Kidney (tissue), 14 donors: Measurements from ENCODE around the gene RCBTB2. TPM values are rescaled to one million over a fixed set of nuclear protein-coding genes. Genes with fewer than 3 reads are reported as not detected.

ENCODE experiments used
- DNase-seq, 5 donors: peaks; one replicate each; pipeline ENCODE4 v3.0.0-alpha.2; 2013 to 2020
- FAIRE-seq: peaks from 2 replicates; lab custom pipeline; 2012; peaks lifted over from hg19 to GRCh38; lab: Jason Lieb, UNC
- H3K27ac ChIP-seq, 2 donors: one replicate each; pipeline ENCODE4 v1.7.0; 2013; ENCODE audit warnings: low read depth in 2 of 2, low read length in 2 of 2, inconsistent platforms in 1 of 2
- H3K27me3 ChIP-seq: one replicate; pipeline ENCODE4 v1.7.1; 2013; ENCODE audit warnings: low read length, inconsistent platforms; ENCODE audit not compliant: control insufficient read depth, insufficient read depth
- H3K36me3 ChIP-seq, 3 donors: one replicate each; pipeline versions ENCODE4 v1.7.0 to v1.7.1; 2013; ENCODE audit warnings: low read length in 3 of 3, control low read depth in 1 of 3, inconsistent platforms in 1 of 3; ENCODE audit not compliant: insufficient read depth in 3 of 3, control insufficient read depth in 2 of 3
- H3K4me1 ChIP-seq, 3 donors: one replicate each; pipeline versions ENCODE4 v1.7.0 to v1.7.1; 2013; ENCODE audit warnings: low read length in 3 of 3, inconsistent platforms in 1 of 3, low read depth in 1 of 3; ENCODE audit not compliant: control insufficient read depth in 2 of 3, insufficient read depth in 2 of 3
- H3K4me3 ChIP-seq, 3 donors: one replicate each; pipeline versions ENCODE4 v1.7.0 to v1.8.1; 2013; ENCODE audit warnings: low read length in 3 of 3, control low read depth in 1 of 3, inconsistent platforms in 1 of 3
- H3K9ac ChIP-seq, 3 donors: one replicate each; pipeline versions ENCODE4 v1.7.0 to v1.7.1; 2013; ENCODE audit warnings: low read length in 3 of 3, control low read depth in 1 of 3, inconsistent platforms in 1 of 3
- H3K9me3 ChIP-seq, 3 donors: one replicate each; pipeline versions ENCODE4 v1.7.0 to v1.7.1; 2013; ENCODE audit warnings: low read length in 3 of 3, control low read depth in 1 of 3, inconsistent platforms in 1 of 3; ENCODE audit not compliant: control insufficient read depth in 2 of 3, insufficient read depth in 1 of 3
- CTCF ChIP-seq: IDR thresholded peaks from 3 replicates; pipeline ENCODE4 v1.5.1; 2012; ENCODE audit warnings: mild to moderate bottlenecking, moderate library complexity, borderline replicate concordance; ENCODE audit not compliant: insufficient read depth; ENCODE audit errors: extremely low read depth
- intact Hi-C: fragments of 100-400 bp; cut with DNase I; formaldehyde crosslinking; loops from one replicate; pipeline ENCODE4 v1.11.1; 2022
- polyA plus RNA-seq: library from polyadenylated mRNA; stranded (reverse); fragments of 350-450 nt; fragmentation: Illumina TruSeq; extraction: RNeasy Lipid Tissue Mini Kit (QIAGEN cat#74804); gene quantifications from one replicate; pipeline ENCODE4 v1.2.3, GENCODE V29; 2014; ENCODE audit warnings: low read depth, low replicate concordance; ENCODE audit not compliant: insufficient read depth
- total RNA-seq: library from RNA; stranded (reverse); fragmentation: NEBNext Ultra II Directional; extraction: Animal tissue kit (Norgen Biotek cat#: 25700); gene quantifications from one replicate; pipeline ENCODE4 v1.2.1, GENCODE V29; 2021
- donor health status: control.
- donor health status: control.
- donor health status: control.
- donor health status: control.
- donor health status: control.
- donor health status: DM: yes; HTN: yes; CAD: no.
- donor health status: Normal renal cell carcinoma (clear cell type).

The RCBTB2 gene
- total and polyA plus RNA-seq, 2 donors from 2014 or later: 17.0 to 19.6 TPM

DNA sequence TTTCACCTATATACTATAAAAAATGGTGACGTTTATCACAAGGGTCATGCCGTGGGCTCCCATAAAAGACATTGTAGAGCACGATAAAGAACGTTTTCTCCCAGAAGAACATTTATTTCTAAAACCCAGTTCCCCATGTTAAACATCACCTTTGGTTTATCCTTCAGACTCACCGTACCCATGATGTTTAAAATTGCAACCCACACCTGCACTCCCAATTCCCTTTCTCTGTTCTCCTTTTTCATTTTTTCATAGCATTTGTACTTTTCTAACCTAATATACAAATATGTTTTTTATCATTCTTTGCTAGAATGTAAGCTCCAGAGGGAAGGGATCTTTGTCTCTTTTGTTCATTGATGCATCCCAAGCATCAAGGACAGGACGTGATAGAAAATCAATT is 2.0 kb downstream of the RCBTB2 start:
- H3K36me3 ChIP-seq: no peaks in the 10 kb centered on the region
- no peaks in the 10 kb centered on the region for H3K9me3 ChIP-seq
- no peak for FAIRE-seq
- peaks cover 0 to 8% (median 7%) of the 10 kb centered on the region in 3 donors for H3K4me1 ChIP-seq
- no peak for DNase-seq
- no peak overlapping the region for H3K4me3 ChIP-seq
- no peak overlapping the region for H3K27ac ChIP-seq
- intact Hi-C loops: no loop called here
- H3K27me3 ChIP-seq: no peaks in the 10 kb centered on the region
- H3K9ac ChIP-seq: no peak overlapping the region
- TF ChIP-seq CTCF: no peak

- Histone ChIP-seq H3K4me3 (no peak overlapping the region), H3K9me3 (no peaks in the 10 kb centered on the region), H3K36me3 (no peaks in the 10 kb centered on the region), H3K4me1 (peaks cover 0 to 8% (median 7%) of the 10 kb centered on the region in 3 donors), H3K27ac (no peak overlapping the region), H3K27me3 (no peaks in the 10 kb centered on the region), H3K9ac (no peak overlapping the region)
- no peak for TF ChIP-seq CTCF
- intact Hi-C loops: no loop called here
- no peak for DNase-seq
- FAIRE-seq: peak; percentile 70
Measured at GRCh38 chr13:48528720-48529119, 4.2 kb downstream of the RCBTB2 start.

DNA sequence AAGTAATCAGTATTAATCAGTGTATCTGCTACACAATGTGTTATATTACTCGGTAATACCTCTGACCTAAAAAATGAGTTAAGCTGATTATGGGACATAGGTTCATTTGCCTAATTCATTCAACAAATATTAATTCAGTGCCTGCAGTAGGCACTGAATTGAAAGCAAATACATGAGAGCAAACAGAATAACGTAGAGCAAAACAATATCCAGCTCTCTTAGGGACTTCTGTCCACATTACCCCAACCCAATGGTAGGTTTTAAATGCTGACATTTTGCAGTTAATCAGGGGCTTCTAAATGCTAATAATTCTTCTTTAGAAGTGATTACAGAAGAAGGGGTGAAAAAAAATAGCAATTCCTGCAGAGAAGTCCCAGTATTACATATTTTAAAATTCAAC is 4.9 kb downstream of the RCBTB2 start:
- Histone ChIP-seq H3K4me1 (peaks cover 0 to 7% (median 5%) of the 10 kb centered on the region in 3 donors), H3K36me3 (no peaks in the 10 kb centered on the region), H3K9me3 (no peaks in the 10 kb centered on the region), H3K4me3 (no peak overlapping the region), H3K27me3 (no peaks in the 10 kb centered on the region), H3K9ac (no peak overlapping the region), H3K27ac (no peak overlapping the region)
- TF ChIP-seq CTCF: no peak
- DNase-seq: no peak
- intact Hi-C loops: no loop called here
- no peak for FAIRE-seq

DNA sequence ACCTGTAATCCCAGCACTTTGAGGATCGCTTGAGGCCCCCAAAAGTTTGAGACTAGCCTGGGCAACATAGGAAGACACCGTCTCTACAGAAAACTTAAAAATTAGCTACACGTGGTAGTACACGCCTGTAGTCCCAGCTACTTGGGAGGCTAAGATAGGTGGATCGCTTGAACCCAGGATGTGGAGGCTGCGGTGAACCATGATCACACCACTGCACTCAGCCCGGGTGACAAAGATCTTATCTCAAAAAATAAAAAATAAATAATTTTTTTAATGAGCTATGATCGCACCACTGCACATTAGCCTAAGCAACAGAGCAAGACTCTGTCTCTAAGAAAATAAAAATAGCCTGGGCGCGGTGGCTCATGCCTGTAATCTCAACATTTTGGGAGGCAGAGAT is 6.6 kb downstream of the RCBTB2 start:
- Histone ChIP-seq H3K4me3 (no peak overlapping the region), H3K36me3 (peaks cover 0 to 2% (median 0%) of the 10 kb centered on the region in 3 donors), H3K4me1 (peaks cover 0 to 3% (median under 1%) of the 10 kb centered on the region in 3 donors), H3K27me3 (no peaks in the 10 kb centered on the region), H3K9ac (no peak overlapping the region), H3K9me3 (no peaks in the 10 kb centered on the region), H3K27ac (no peak overlapping the region)
- intact Hi-C loops: no loop called here
- FAIRE-seq (no peak), DNase-seq (no peak)
- no peak for TF ChIP-seq CTCF
